ENCODE results near the gene CAMK2D. TPM values are rescaled to one million over a fixed set of nuclear protein-coding genes. Genes with fewer than 3 reads are reported as not detected.
"Not testable (repeated sequence)": the region's sequence is repeated elsewhere in the genome, so short reads cannot be mapped to it uniquely, and the experiment has no call there.

The CAMK2D gene
- 11.1 TPM for polyA plus RNA-seq (2012; ENCODE audit: low read depth, missing spikeins)

DNA sequence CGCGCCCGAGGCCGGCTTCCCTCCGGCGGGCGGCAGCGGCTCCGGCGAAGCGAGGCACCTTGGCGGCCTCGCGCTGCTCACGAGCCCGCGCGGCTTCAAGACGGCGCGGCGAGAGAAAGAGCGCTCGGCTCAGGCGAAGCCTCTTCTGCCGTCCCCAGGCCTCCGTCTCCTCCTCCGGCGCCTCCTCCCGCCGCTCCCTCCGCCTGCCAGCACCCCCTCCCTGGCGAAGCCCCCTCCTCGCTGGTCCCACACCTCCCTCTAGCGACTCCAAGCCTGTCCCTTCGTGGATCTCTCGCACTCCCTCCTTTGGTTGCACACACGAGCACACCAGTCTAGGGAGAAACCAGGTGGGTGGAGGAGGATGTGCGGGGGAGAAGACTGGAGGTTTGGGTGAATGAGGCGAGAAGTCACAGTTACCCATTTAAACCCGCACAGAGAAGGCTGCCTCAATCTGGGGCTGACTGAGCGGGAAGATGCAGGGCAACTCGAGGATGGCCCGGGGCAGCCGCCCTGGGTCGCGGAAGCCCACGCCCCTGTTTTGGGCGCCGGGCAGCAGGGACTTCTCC is at the start of gene CAMK2D:
Gene CAMK2D, minus strand, starts transcription at position 119 of the 566 bp plus-strand sequence. CDS start 670 bp downstream, outside the sequence.
- FAIRE-seq (no peak), DNase-seq (ENCODE audit: insufficient read length, low spot score) (peak; percentile 48)
- TF ChIP-seq TAF1 (IDR thresholded peaks at IDR 0.05; ENCODE audit: low read depth, low read length) (no peak; the same call in 1 of the 2 replicates), PAX5 (IDR thresholded peaks at IDR 0.05; ENCODE audit: insufficient read depth, low read length, severe bottlenecking) (peak; percentile 4), POU2F2 (IDR thresholded peaks at IDR 0.05; ENCODE audit: low read depth, low read length) (0 out of 2 replicates have a peak, but pooled peaks have one; percentile 59)

DNA sequence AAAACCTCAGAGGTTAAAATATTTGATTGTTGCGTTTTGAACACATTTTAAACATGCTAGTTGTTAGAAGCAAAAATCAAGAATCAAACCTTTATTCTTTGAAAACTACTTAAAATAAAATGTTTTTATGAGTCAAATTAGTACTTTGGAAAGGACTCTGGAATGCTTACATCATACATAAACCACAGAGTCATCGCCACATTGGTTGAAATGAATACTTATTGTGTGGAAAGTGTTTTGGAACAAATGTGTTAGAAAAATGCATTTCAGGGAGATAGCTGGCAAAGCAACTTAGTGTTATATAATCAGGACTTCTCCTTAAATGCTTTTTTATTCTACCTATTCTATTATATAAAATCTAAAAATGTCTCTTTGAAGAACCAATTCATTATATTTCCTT is 49.4 kb upstream of the CAMK2D start:
- FAIRE-seq (no peak), DNase-seq (ENCODE audit: insufficient read length, low spot score) (no peak)
- TF ChIP-seq PAX5 (IDR thresholded peaks at IDR 0.05; ENCODE audit: insufficient read depth, low read length, severe bottlenecking) (no peak), POU2F2 (IDR thresholded peaks at IDR 0.05; ENCODE audit: low read depth, low read length) (no peak), POLR2A (IDR thresholded peaks at IDR 0.05; ENCODE audit: low read depth, low read length) (no peak), POLR2AphosphoS5 (IDR thresholded peaks at IDR 0.05; ENCODE audit: low read depth, low read length) (no peak), TAF1 (IDR thresholded peaks at IDR 0.05; ENCODE audit: low read depth, low read length) (no peak)

DNA sequence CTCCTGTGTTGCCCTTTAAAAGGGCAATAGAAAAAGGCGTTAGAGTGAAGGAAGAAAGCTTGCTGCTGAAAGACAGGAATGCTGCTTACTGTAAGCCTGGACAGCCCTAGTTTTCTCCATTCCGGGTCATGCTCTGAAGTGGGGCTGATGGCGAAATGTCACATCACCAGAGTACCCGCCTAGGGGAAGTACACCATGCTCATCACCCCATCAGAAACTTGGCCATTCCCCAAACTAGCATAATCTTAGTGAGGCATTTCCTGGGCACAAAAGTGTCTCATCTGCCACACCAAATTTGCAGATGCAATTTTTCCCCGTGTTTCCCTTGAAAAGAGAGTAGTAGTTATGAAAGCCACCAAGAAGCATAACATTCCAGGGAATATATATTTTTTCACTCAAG is 47.8 kb upstream of the CAMK2D start:
- TF ChIP-seq SPI1 (IDR thresholded peaks at IDR 0.05; ENCODE audit: low read depth, low read length) (no peak), TAF1 (IDR thresholded peaks at IDR 0.05; ENCODE audit: low read depth, low read length) (no peak), PAX5 (IDR thresholded peaks at IDR 0.05; ENCODE audit: insufficient read depth, low read length, severe bottlenecking) (no peak), POLR2AphosphoS5 (IDR thresholded peaks at IDR 0.05; ENCODE audit: low read depth, low read length) (no peak), POU2F2 (IDR thresholded peaks at IDR 0.05; ENCODE audit: low read depth, low read length) (no peak), POLR2A (IDR thresholded peaks at IDR 0.05; ENCODE audit: low read depth, low read length) (no peak)
- DNase-seq (ENCODE audit: insufficient read length, low spot score) (no peak), FAIRE-seq (no peak)

DNA sequence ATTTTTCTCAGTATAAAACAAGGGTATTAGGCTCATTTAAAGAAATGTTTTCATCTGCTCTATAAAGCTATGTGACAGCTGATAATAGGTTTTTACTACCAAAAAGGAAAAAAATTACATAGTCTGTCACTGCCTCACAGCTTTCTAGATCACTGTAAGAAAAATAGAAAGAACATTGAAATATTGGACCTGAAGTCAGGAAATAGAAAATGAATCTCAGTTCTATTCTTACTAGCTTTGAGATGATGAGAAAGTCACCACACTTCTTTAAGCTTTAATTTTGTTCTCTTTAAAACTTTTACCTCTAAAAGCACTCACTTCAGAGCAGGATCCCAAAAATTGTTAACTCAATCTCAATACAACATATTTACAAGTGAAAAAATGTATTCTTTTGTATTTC is 45.3 kb upstream of the CAMK2D start:
- FAIRE-seq = no peak

DNA sequence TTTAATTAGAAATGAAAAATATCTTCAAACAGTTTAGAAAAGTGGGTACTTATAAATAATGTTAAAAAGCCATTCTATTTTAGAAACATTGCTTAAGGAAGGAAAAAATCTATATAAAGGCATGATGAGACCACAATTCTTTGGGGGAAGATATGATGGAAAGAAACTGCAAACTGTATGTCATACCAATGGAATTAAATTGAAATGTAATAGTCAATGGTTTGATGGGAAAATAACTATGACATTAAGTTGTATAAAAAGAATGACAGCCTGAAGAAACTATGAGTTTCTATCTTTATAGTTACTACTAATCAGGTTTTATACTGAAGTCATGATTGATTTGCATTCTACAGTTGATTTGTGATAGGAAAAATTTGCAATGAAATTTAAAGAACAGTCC is 40.3 kb upstream of the CAMK2D start:
- FAIRE-seq = no peak
- no peak for DNase-seq (ENCODE audit: insufficient read length, low spot score)
- no peak for TF ChIP-seq POLR2A (IDR thresholded peaks at IDR 0.05; ENCODE audit: low read depth, low read length)
- TF ChIP-seq POU2F2 (IDR thresholded peaks at IDR 0.05; ENCODE audit: low read depth, low read length) = no peak
- no peak for TF ChIP-seq PAX5 (IDR thresholded peaks at IDR 0.05; ENCODE audit: insufficient read depth, low read length, severe bottlenecking)
- no peak for TF ChIP-seq SPI1 (IDR thresholded peaks at IDR 0.05; ENCODE audit: low read depth, low read length)
- TF ChIP-seq TAF1 (IDR thresholded peaks at IDR 0.05; ENCODE audit: low read depth, low read length) = no peak
- no peak for TF ChIP-seq POLR2AphosphoS5 (IDR thresholded peaks at IDR 0.05; ENCODE audit: low read depth, low read length)

More for the DNA sequence above, 45.3 kb upstream of the CAMK2D start:
- DNase-seq (ENCODE audit: insufficient read length, low spot score) = no peak
- TF ChIP-seq TAF1 (IDR thresholded peaks at IDR 0.05; ENCODE audit: low read depth, low read length) (no peak), POLR2A (IDR thresholded peaks at IDR 0.05; ENCODE audit: low read depth, low read length) (no peak), SPI1 (IDR thresholded peaks at IDR 0.05; ENCODE audit: low read depth, low read length) (no peak), POLR2AphosphoS5 (IDR thresholded peaks at IDR 0.05; ENCODE audit: low read depth, low read length) (no peak), POU2F2 (IDR thresholded peaks at IDR 0.05; ENCODE audit: low read depth, low read length) (no peak), PAX5 (IDR thresholded peaks at IDR 0.05; ENCODE audit: insufficient read depth, low read length, severe bottlenecking) (no peak)

DNA sequence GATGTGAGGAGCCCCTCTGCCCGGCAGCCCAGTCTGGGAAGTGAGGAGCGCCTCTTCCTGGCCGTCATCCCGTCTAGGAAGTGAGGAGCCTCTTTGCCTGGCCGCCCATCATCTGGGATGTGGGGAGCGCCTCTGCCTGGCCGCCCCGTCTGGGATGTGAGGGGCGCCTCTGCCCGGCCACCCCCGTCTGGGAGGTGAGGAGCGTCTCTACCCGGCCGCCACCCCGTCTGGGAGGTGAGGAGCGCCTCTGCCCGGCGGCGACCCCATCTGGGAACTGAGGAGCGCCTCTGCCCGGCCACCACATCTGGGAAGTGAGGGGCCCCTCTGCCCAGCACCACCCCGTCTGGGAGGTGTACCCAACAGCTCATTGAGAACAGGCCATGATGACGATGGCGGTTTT is 34.8 kb upstream of the CAMK2D start:
- DNase-seq (ENCODE audit: insufficient read length, low spot score); FAIRE-seq: not testable (repeated sequence)

DNA sequence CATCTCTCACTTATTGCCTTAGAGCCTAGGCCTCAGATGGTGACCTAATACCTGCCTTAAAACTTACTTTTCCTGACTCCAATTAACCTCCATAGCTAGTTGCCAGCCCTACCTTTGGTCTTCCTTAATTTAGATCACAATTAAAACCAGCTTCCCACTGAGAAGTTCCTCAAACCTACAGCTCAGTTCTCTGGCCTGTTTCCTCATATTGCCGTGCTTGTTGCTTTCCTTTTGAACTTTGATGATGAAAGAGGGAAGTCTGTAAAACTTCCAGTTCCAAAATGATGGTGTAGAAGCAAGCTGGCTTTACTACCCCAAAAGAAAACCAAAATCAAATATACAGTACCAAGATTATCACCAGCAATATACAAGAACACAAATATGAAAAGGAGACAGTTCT is 28.9 kb upstream of the CAMK2D start:
- DNase-seq (ENCODE audit: insufficient read length, low spot score) = no peak
- FAIRE-seq = no peak
- TF ChIP-seq PAX5 (IDR thresholded peaks at IDR 0.05; ENCODE audit: insufficient read depth, low read length, severe bottlenecking) (no peak), POLR2AphosphoS5 (IDR thresholded peaks at IDR 0.05; ENCODE audit: low read depth, low read length) (no peak), POU2F2 (IDR thresholded peaks at IDR 0.05; ENCODE audit: low read depth, low read length) (no peak), POLR2A (IDR thresholded peaks at IDR 0.05; ENCODE audit: low read depth, low read length) (no peak), SPI1 (IDR thresholded peaks at IDR 0.05; ENCODE audit: low read depth, low read length) (no peak), TAF1 (IDR thresholded peaks at IDR 0.05; ENCODE audit: low read depth, low read length) (no peak)

DNA sequence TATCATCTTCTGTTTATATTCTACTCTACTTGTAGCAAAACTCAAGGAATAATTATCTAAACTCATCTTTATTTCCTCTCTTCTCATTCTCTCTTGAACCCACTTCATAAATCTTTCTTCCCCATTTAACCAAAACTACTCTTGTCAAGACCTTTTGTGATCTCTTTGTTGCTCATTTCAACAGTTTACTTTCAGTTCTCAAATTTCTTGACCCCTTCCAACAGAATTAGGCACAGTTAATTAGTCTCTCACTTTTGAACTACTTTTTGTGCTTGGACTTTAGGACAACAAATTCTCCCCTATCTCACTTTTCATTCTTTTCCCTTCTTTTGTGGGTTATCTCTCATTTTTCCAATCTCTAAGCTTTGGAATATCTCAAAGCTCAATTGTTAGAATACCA is 27.4 kb upstream of the CAMK2D start:
- peak; percentile 70 for TF ChIP-seq SPI1 (IDR thresholded peaks at IDR 0.05; ENCODE audit: low read depth, low read length)
- no peak for TF ChIP-seq TAF1 (IDR thresholded peaks at IDR 0.05; ENCODE audit: low read depth, low read length)
- TF ChIP-seq PAX5 (IDR thresholded peaks at IDR 0.05; ENCODE audit: insufficient read depth, low read length, severe bottlenecking) = no peak
- no peak for DNase-seq (ENCODE audit: insufficient read length, low spot score)
- FAIRE-seq = no peak

DNA sequence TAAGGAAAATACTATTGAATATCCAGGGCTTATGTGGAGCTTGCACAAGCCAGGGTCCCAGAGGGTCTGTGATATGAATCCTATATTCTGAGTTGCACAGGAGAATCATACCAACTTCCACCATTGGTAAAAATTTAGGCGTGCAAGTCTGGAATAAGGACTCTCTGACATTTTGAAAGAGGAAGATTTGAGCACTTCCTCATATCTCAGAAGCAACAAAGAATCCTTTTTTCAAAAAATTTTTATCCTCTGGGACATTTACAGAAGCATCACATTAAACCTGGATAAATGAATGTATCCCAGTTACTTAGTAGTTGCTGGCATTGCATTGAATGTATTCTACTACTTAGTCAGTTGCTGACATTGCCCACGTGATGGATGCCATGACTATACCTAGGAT is 24.2 kb upstream of the CAMK2D start:
- FAIRE-seq = peak; percentile 66
- DNase-seq (ENCODE audit: insufficient read length, low spot score) = no peak
- peak; percentile 34; the same call in 1 of the 2 replicates for TF ChIP-seq SPI1 (IDR thresholded peaks at IDR 0.05; ENCODE audit: low read depth, low read length)
- no peak for TF ChIP-seq POLR2A (IDR thresholded peaks at IDR 0.05; ENCODE audit: low read depth, low read length)

DNA sequence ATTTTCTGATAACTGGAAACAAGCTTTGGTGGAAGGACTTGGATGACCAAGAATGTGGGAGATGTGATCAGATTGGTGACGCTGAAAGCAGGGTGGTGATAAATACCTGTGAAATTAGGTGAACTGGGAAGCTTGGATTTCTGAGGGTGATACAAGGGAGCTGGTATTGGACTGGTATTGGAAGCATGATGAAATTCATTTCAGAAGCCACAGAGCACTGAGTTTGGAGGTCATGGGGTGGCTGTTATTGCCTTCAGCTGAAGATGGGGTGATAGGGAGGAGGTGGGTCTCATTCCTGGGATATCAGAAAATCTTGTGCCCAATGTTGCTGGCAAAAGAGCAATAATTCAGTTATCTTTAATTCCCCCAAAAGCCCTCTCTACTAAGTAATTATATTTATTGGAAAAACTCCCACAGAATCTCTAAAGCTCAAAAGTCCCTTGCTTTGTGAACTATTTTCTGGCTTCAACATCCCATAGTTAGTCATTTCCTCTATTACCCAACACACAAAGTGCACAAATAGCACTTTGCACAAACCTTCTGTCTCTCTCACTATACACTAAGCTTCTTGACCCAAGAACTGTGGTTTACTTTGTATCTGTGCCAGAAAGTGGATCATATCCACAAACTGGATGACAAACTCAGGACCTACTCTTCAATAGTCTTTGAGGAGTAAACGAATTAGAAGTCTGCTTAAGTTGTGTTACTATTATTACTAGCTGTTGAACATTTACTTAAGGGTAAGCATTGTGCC is 23.1 kb upstream of the CAMK2D start:
- DNase-seq (ENCODE audit: insufficient read length, low spot score) (no peak), FAIRE-seq (peak; percentile 26)
- TF ChIP-seq POLR2A (IDR thresholded peaks at IDR 0.05; ENCODE audit: low read depth, low read length) (no peak), PAX5 (IDR thresholded peaks at IDR 0.05; ENCODE audit: insufficient read depth, low read length, severe bottlenecking) (no peak), TAF1 (IDR thresholded peaks at IDR 0.05; ENCODE audit: low read depth, low read length) (no peak), SPI1 (IDR thresholded peaks at IDR 0.05; ENCODE audit: low read depth, low read length) (no peak), POU2F2 (IDR thresholded peaks at IDR 0.05; ENCODE audit: low read depth, low read length) (no peak), POLR2AphosphoS5 (IDR thresholded peaks at IDR 0.05; ENCODE audit: low read depth, low read length) (no peak)
